Sigmoid colon (tissue), 4 donors: ENCODE measurements around the gene TLR9.
A peak's percentile ranks its signal among the peaks of the same experiment; 100 is the strongest.

ENCODE experiments used
- EP300 ChIP-seq, 4 donors: sonication (generic); formaldehyde crosslinking; IDR thresholded peaks; one replicate each; pipeline ENCODE4 v1.6.1; 2017; ENCODE audit warnings: antibody characterized with exemption in 4 of 4
- POLR2A ChIP-seq, 2 donors: fragments of 450-650 bp; IDR thresholded peaks; one replicate each; pipeline ENCODE4 v1.6.1; 2016; ENCODE audit warnings: antibody characterized with exemption in 2 of 2, mild to moderate bottlenecking in 2 of 2, moderate library complexity in 2 of 2
- POLR2AphosphoS5 ChIP-seq, 4 donors: sonication (generic); formaldehyde crosslinking; IDR thresholded peaks; one replicate each; pipeline ENCODE4 v1.6.1; 2017; ENCODE audit warnings: antibody characterized with exemption in 4 of 4
- TF ChIP-seq, protein P1 (sequence below), 4 experiments: fragments of 450-650 bp in 3 of 4; fragments of 200-600 bp in 1 of 4; IDR thresholded peaks; one replicate each; pipeline ENCODE4 v1.5.1; 2016 to 2019; ENCODE audit warnings: antibody characterized with exemption in 4 of 4, mild to moderate bottlenecking in 3 of 4, moderate library complexity in 2 of 4

- TF ChIP-seq, protein P1, sequence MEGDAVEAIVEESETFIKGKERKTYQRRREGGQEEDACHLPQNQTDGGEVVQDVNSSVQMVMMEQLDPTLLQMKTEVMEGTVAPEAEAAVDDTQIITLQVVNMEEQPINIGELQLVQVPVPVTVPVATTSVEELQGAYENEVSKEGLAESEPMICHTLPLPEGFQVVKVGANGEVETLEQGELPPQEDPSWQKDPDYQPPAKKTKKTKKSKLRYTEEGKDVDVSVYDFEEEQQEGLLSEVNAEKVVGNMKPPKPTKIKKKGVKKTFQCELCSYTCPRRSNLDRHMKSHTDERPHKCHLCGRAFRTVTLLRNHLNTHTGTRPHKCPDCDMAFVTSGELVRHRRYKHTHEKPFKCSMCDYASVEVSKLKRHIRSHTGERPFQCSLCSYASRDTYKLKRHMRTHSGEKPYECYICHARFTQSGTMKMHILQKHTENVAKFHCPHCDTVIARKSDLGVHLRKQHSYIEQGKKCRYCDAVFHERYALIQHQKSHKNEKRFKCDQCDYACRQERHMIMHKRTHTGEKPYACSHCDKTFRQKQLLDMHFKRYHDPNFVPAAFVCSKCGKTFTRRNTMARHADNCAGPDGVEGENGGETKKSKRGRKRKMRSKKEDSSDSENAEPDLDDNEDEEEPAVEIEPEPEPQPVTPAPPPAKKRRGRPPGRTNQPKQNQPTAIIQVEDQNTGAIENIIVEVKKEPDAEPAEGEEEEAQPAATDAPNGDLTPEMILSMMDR (IDR thresholded peaks at IDR 0.05), result no peak
- no peak for TF ChIP-seq POLR2A (IDR thresholded peaks at IDR 0.05)
- TF ChIP-seq EP300 (IDR thresholded peaks at IDR 0.05), result no peak
- TF ChIP-seq POLR2AphosphoS5 (IDR thresholded peaks at IDR 0.05), result peak in 1 of 4 donors; percentile 16
Observed at GRCh38 chr3:52240059-52240885, 14.8 kb upstream of the TLR9 start.
